PFSK-1 (cell line): ENCODE data around the gene EIF4B.

ENCODE experiments used
- FOXP2 ChIP-seq: optimal IDR thresholded peaks from 2 replicates; pipeline ENCODE3; 2011; ENCODE audit warnings: borderline replicate concordance, control low read depth, inconsistent platforms; ENCODE audit not compliant: insufficient read depth; ENCODE audit errors: extremely low read length, extremely low read depth
- POLR2AphosphoS5 ChIP-seq: IDR thresholded peaks from 2 replicates; pipeline ENCODE4 v1.6.1; 2012; ENCODE audit warnings: low read depth, mild to moderate bottlenecking, control low read depth, low read length, moderate library complexity
- REST ChIP-seq, 2 experiments: IDR thresholded peaks; 2 replicates each; pipeline versions ENCODE4 v1.6.1 to v1.8.0; 2011 to 2012; ENCODE audit warnings: low read depth in 2 of 2, low read length in 2 of 2, control low read depth in 1 of 2, inconsistent platforms in 1 of 2, mild to moderate bottlenecking in 1 of 2, moderate library complexity in 1 of 2; ENCODE audit not compliant: insufficient read depth in 1 of 2
- SIN3A ChIP-seq: IDR thresholded peaks from 2 replicates; pipeline ENCODE4 v1.6.1; 2012; ENCODE audit warnings: mild to moderate bottlenecking, low read length, moderate library complexity, borderline replicate concordance; ENCODE audit not compliant: insufficient read depth
- TAF1 ChIP-seq: IDR thresholded peaks from 2 replicates; pipeline ENCODE4 v1.6.1; 2012; ENCODE audit warnings: low read length, control low read depth, borderline replicate concordance; ENCODE audit not compliant: insufficient read depth

The EIF4B gene

GRCh38 chr12:52969166-52969795 is 37.0 kb upstream of the EIF4B start:
- TF ChIP-seq FOXP2, result no peak
- no peak for TF ChIP-seq POLR2AphosphoS5
- no peak for TF ChIP-seq SIN3A
- TF ChIP-seq REST (IDR thresholded peaks at IDR 0.05; ENCODE audit: insufficient read depth in 1 of 2, low read depth in 2 of 2, low read length in 2 of 2), result no peak
- no peak for TF ChIP-seq TAF1

- TF ChIP-seq POLR2AphosphoS5, result no peak
- no peak for TF ChIP-seq TAF1
- no peak for TF ChIP-seq REST (IDR thresholded peaks at IDR 0.05; ENCODE audit: insufficient read depth in 1 of 2, low read depth in 2 of 2, low read length in 2 of 2)
- no peak for TF ChIP-seq FOXP2
- TF ChIP-seq SIN3A, result no peak
Measured at GRCh38 chr12:52969828-52970569, 36.3 kb upstream of the EIF4B start.

- TF ChIP-seq TAF1 (no peak), POLR2AphosphoS5 (no peak)
Measured at GRCh38 chr12:52971679-52972329, 34.5 kb upstream of the EIF4B start.

GRCh38 chr12:52975204-52975603 is 31.1 kb upstream of the EIF4B start:
- TF ChIP-seq SIN3A (no peak), REST (IDR thresholded peaks at IDR 0.05; ENCODE audit: insufficient read depth in 1 of 2, low read depth in 2 of 2, low read length in 2 of 2) (no peak), TAF1 (no peak), FOXP2 (no peak), POLR2AphosphoS5 (no peak)

GRCh38 chr12:52975820-52976573 is 30.3 kb upstream of the EIF4B start:
- no peak for TF ChIP-seq POLR2AphosphoS5
- TF ChIP-seq SIN3A, result no peak
- no peak for TF ChIP-seq FOXP2
- TF ChIP-seq REST (IDR thresholded peaks at IDR 0.05; ENCODE audit: insufficient read depth in 1 of 2, low read depth in 2 of 2, low read length in 2 of 2), result no peak
- TF ChIP-seq TAF1, result no peak
